K562 (cell line): ENCODE data around the gene PDE6B.

Experiments used
- CEBPB ChIP-seq: fragments of 450-650 bp; IDR thresholded peaks from 2 replicates; pipeline ENCODE4 v1.6.1; 2016; ENCODE audit warnings: missing genetic modification characterization, missing compliant biosample characterization
- CTCF ChIP-seq, 3 experiments: IDR thresholded peaks in 2 of 3; conservative IDR thresholded peaks in 1 of 3; 2 replicates each; pipeline ENCODE4 v1.5.1; 2011 to 2012; ENCODE audit warnings: low read length in 3 of 3, mild to moderate bottlenecking in 3 of 3, control low read depth in 2 of 3, improper control_type of control experiment in 1 of 3, inconsistent platforms in 1 of 3, low read depth in 1 of 3, mixed read lengths in 1 of 3, moderate library complexity in 1 of 3; ENCODE audit not compliant: insufficient read depth in 2 of 3
- ETV6 ChIP-seq, 3 experiments: fragments of 150-350 bp in 1 of 3; sonication (generic) in 1 of 3; formaldehyde crosslinking in 1 of 3; IDR thresholded peaks; 2 replicates each; pipeline versions ENCODE4 v1.6.1 to v1.8.0; 2014 to 2022; ENCODE audit warnings: borderline replicate concordance in 2 of 3, low read depth in 2 of 3, antibody characterized with exemption in 1 of 3, low read length in 1 of 3, mild to moderate bottlenecking in 1 of 3, missing genetic modification reagents in 1 of 3
- EZH2 ChIP-seq: IDR thresholded peaks from 2 replicates; pipeline ENCODE4 v1.6.1; 2012; ENCODE audit warnings: low read depth, mild to moderate bottlenecking, inconsistent platforms, low read length, borderline replicate concordance
- SREBF2 ChIP-seq: sonication (generic); formaldehyde crosslinking; IDR thresholded peaks from 2 replicates; pipeline ENCODE4 v1.4.0; 2020; ENCODE audit warnings: mild to moderate bottlenecking, missing genetic modification reagents
- ZNF407 ChIP-seq: fragments of 450-650 bp; IDR thresholded peaks from 2 replicates; pipeline ENCODE4 v1.6.1; 2016; ENCODE audit warnings: low read depth

- TF ChIP-seq CTCF (IDR thresholded peaks at IDR 0.05 in 2 of 3, conservative IDR thresholded peaks at IDR 0.05 in 1 of 3; ENCODE audit: insufficient read depth in 2 of 3, low read depth in 1 of 3, low read length in 3 of 3) = no peak
- no peak for TF ChIP-seq ZNF407
- TF ChIP-seq EZH2 = no peak
- no peak for TF ChIP-seq ETV6 (IDR thresholded peaks at IDR 0.05; ENCODE audit: borderline replicate concordance in 1 of 2, low read depth in 2 of 2, low read length in 1 of 2)
- no peak for TF ChIP-seq ETV6 (CRISPR knock-in tag; IDR thresholded peaks at IDR 0.05; ENCODE audit: borderline replicate concordance)
- TF ChIP-seq SREBF2 = no peak
- no peak for TF ChIP-seq CEBPB (tag)
These were observed 87.7 kb downstream of the PDE6B start for GRCh38 chr4:712916-713632.
